Prostate gland (tissue), 2 donors: Measurements from ENCODE around the gene RPL11.

Experiments
- CTCF ChIP-seq, 4 experiments: fragments of 200-600 bp in 2 of 4; fragments of 450-650 bp in 2 of 4; sonication (generic) in 2 of 4; IDR thresholded peaks; 1 replicate in 3 of 4; 2 replicates in 1 of 4; pipeline ENCODE4 v1.5.1; 2016 to 2019; ENCODE audit warnings: antibody characterized with exemption in 4 of 4, mild to moderate bottlenecking in 2 of 4, moderate library complexity in 2 of 4
- POLR2AphosphoS5 ChIP-seq: sonication (generic); formaldehyde crosslinking; IDR thresholded peaks from one replicate; pipeline ENCODE4 v1.6.1; 2017; ENCODE audit warnings: antibody characterized with exemption

- TF ChIP-seq CTCF (IDR thresholded peaks at IDR 0.05) (no peak), POLR2AphosphoS5 (no peak)
Measured at GRCh38 chr1:23694371-23694770, 2.8 kb downstream of the RPL11 start.
